ENCODE results near the gene PRKCB.

PRKCB gene

DNA sequence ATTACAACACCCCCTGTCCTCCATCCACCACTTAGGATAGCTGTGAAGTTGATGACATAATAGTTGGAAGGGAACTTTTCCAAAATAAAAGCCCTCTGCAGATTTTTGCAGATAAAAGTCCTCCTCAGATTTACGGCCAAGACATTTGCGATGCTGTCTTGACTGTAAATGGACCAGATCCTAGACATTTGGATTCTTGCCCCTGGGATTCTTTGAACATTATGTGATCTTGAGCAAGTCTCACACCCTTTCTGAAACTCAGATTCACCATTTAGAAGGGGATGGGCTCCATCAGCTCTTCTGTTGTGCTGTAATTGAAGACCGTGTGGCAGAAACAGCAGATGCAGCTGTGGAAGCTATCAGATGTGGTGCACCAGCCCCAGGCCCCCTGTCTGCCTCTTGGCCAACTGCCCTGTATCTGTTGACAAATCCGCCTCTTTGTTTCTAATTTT is 266.5 kb downstream of the PRKCB start:
- Histone ChIP-seq H3K36me3 (ENCODE audit: control insufficient read depth in 2 of 2, insufficient read depth in 1 of 2, low read length in 2 of 2) (no peaks in the 10 kb centered on the region), H3K27ac (ENCODE audit: extremely low read depth, low read depth, low read length) (no peak overlapping the region), H3K9me3 (ENCODE audit: control insufficient read depth, insufficient read depth, low read depth, low read length) (no peaks in the 10 kb centered on the region), H3K4me1 (ENCODE audit: control insufficient read depth, insufficient read depth, low read length) (no peaks in the 10 kb centered on the region), H3K4me3 (ENCODE audit: low read depth, low read length) (no peak overlapping the region)
- TF ChIP-seq ZNF544 (tag by site-specific recombination; IDR thresholded peaks at IDR 0.05) (no peak), RBAK (tag by site-specific recombination; IDR thresholded peaks at IDR 0.05) (no peak), ZNF660 (tag by site-specific recombination; IDR thresholded peaks at IDR 0.05) (0 out of 2 replicates have a peak, but pooled peaks have one; percentile 31), ZNF629 (tag by site-specific recombination; IDR thresholded peaks at IDR 0.05) (peak; percentile 68; the same call in 1 of the 2 replicates), TRIM28 (IDR thresholded peaks at IDR 0.05; ENCODE audit: borderline replicate concordance, low read length) (no peak), MZF1 (tag by site-specific recombination; IDR thresholded peaks at IDR 0.05; ENCODE audit: borderline replicate concordance) (no peak), ZEB2 (tag by site-specific recombination; IDR thresholded peaks at IDR 0.05) (peak; percentile 29; the same call in 1 of the 2 replicates), ZFP69B (tag by site-specific recombination; IDR thresholded peaks at IDR 0.05) (no peak), ZNF747 (tag by site-specific recombination; IDR thresholded peaks at IDR 0.05) (no peak), MYNN (tag by site-specific recombination; IDR thresholded peaks at IDR 0.05; ENCODE audit: borderline replicate concordance) (peak; percentile 94), ZBTB21 (tag by site-specific recombination; IDR thresholded peaks at IDR 0.05) (no peak), HOXD13 (CRISPR knock-in tag; IDR thresholded peaks at IDR 0.05; ENCODE audit: borderline replicate concordance) (no peak), ZSCAN30 (tag by site-specific recombination; IDR thresholded peaks at IDR 0.05) (no peak), ZNF221 (tag by site-specific recombination; IDR thresholded peaks at IDR 0.05; ENCODE audit: borderline replicate concordance) (no peak), ZNF416 (tag by site-specific recombination; IDR thresholded peaks at IDR 0.05) (no peak), SP7 (tag by site-specific recombination; IDR thresholded peaks at IDR 0.05) (no peak), HOXC10 (CRISPR knock-in tag; IDR thresholded peaks at IDR 0.05) (no peak), SALL2 (tag by site-specific recombination; IDR thresholded peaks at IDR 0.05; ENCODE audit: borderline replicate concordance) (no peak), ZNF776 (tag by site-specific recombination; IDR thresholded peaks at IDR 0.05; ENCODE audit: borderline replicate concordance) (no peak), ZFP37 (tag by site-specific recombination; IDR thresholded peaks at IDR 0.05) (no peak), GLI4 (tag by site-specific recombination; IDR thresholded peaks at IDR 0.05) (no peak), REPIN1 (tag by site-specific recombination; IDR thresholded peaks at IDR 0.05; ENCODE audit: low read depth) (no peak), ZFP3 (tag by site-specific recombination; IDR thresholded peaks at IDR 0.05; ENCODE audit: low read depth) (no peak), ZNF140 (tag by site-specific recombination; IDR thresholded peaks at IDR 0.05) (no peak), SCRT2 (tag by site-specific recombination; IDR thresholded peaks at IDR 0.05) (no peak)
- TF ChIP-seq, protein P1, sequence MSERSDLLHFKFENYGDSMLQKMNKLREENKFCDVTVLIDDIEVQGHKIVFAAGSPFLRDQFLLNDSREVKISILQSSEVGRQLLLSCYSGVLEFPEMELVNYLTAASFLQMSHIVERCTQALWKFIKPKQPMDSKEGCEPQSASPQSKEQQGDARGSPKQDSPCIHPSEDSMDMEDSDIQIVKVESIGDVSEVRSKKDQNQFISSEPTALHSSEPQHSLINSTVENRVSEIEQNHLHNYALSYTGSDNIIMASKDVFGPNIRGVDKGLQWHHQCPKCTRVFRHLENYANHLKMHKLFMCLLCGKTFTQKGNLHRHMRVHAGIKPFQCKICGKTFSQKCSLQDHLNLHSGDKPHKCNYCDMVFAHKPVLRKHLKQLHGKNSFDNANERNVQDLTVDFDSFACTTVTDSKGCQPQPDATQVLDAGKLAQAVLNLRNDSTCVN (tag by site-specific recombination; optimal IDR thresholded peaks at IDR 0.05): no peak
- TF ChIP-seq, protein P2, sequence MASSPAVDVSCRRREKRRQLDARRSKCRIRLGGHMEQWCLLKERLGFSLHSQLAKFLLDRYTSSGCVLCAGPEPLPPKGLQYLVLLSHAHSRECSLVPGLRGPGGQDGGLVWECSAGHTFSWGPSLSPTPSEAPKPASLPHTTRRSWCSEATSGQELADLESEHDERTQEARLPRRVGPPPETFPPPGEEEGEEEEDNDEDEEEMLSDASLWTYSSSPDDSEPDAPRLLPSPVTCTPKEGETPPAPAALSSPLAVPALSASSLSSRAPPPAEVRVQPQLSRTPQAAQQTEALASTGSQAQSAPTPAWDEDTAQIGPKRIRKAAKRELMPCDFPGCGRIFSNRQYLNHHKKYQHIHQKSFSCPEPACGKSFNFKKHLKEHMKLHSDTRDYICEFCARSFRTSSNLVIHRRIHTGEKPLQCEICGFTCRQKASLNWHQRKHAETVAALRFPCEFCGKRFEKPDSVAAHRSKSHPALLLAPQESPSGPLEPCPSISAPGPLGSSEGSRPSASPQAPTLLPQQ (tag by site-specific recombination; IDR thresholded peaks at IDR 0.05): no peak
- TF ChIP-seq, protein P3, sequence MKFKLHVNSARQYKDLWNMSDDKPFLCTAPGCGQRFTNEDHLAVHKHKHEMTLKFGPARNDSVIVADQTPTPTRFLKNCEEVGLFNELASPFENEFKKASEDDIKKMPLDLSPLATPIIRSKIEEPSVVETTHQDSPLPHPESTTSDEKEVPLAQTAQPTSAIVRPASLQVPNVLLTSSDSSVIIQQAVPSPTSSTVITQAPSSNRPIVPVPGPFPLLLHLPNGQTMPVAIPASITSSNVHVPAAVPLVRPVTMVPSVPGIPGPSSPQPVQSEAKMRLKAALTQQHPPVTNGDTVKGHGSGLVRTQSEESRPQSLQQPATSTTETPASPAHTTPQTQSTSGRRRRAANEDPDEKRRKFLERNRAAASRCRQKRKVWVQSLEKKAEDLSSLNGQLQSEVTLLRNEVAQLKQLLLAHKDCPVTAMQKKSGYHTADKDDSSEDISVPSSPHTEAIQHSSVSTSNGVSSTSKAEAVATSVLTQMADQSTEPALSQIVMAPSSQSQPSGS (tag by site-specific recombination; IDR thresholded peaks at IDR 0.05; ENCODE audit: low read depth): peak; percentile 87
- CTCF ChIA-PET: interaction anchor here (0.6 to 1.7 kb wide), 4 partner anchors 9 to 743 kb away, joined by 3 to 5 read pairs (median 4); partner anchors contain the start of gene SLC5A11
- POLR2A ChIA-PET: no interaction called here

Measured in HEK293 (cell line).